Measurements from ENCODE around the gene ETS2.

Gene ETS2

GRCh38 chr21:38814126-38815059 lies 8.7 kb downstream of the ETS2 start:
- H3K4me3 ChIP-seq (ENCODE audit: low read depth, low read length), result no peak overlapping the region
- H3K4me1 ChIP-seq (ENCODE audit: control insufficient read depth, insufficient read depth, low read length), result peaks cover 16% of the 10 kb centered on the region
- H3K9ac ChIP-seq (ENCODE audit: low read depth, low read length), result no peak overlapping the region
- peaks cover 35% of the 10 kb centered on the region for H3K36me3 ChIP-seq (ENCODE audit: control insufficient read depth, insufficient read depth, low read length)
- no peaks in the 10 kb centered on the region for H3K9me3 ChIP-seq (ENCODE audit: control insufficient read depth, insufficient read depth, low read length)
- no peaks in the 10 kb centered on the region for H3K27me3 ChIP-seq (ENCODE audit: control insufficient read depth, insufficient read depth, low read length)

GRCh38 chr21:38815060-38815405 lies 9.3 kb downstream of the ETS2 start:
- Histone ChIP-seq H3K9ac (ENCODE audit: low read depth, low read length) (no peak overlapping the region), H3K36me3 (ENCODE audit: control insufficient read depth, insufficient read depth, low read length) (peaks cover 41% of the 10 kb centered on the region), H3K27me3 (ENCODE audit: control insufficient read depth, insufficient read depth, low read length) (no peaks in the 10 kb centered on the region), H3K9me3 (ENCODE audit: control insufficient read depth, insufficient read depth, low read length) (no peaks in the 10 kb centered on the region), H3K4me3 (ENCODE audit: low read depth, low read length) (no peak overlapping the region), H3K4me1 (ENCODE audit: control insufficient read depth, insufficient read depth, low read length) (peaks cover 12% of the 10 kb centered on the region)

- Histone ChIP-seq H3K9me3 (ENCODE audit: control insufficient read depth, insufficient read depth, low read length) (no peaks in the 10 kb centered on the region), H3K36me3 (ENCODE audit: control insufficient read depth, insufficient read depth, low read length) (peaks cover 54% of the 10 kb centered on the region), H3K27me3 (ENCODE audit: control insufficient read depth, insufficient read depth, low read length) (no peaks in the 10 kb centered on the region), H3K4me3 (ENCODE audit: low read depth, low read length) (no peak overlapping the region), H3K4me1 (ENCODE audit: control insufficient read depth, insufficient read depth, low read length) (no peaks in the 10 kb centered on the region), H3K9ac (ENCODE audit: low read depth, low read length) (no peak overlapping the region)
Observed at GRCh38 chr21:38816400-38816977, 10.8 kb downstream of the ETS2 start.

DNA sequence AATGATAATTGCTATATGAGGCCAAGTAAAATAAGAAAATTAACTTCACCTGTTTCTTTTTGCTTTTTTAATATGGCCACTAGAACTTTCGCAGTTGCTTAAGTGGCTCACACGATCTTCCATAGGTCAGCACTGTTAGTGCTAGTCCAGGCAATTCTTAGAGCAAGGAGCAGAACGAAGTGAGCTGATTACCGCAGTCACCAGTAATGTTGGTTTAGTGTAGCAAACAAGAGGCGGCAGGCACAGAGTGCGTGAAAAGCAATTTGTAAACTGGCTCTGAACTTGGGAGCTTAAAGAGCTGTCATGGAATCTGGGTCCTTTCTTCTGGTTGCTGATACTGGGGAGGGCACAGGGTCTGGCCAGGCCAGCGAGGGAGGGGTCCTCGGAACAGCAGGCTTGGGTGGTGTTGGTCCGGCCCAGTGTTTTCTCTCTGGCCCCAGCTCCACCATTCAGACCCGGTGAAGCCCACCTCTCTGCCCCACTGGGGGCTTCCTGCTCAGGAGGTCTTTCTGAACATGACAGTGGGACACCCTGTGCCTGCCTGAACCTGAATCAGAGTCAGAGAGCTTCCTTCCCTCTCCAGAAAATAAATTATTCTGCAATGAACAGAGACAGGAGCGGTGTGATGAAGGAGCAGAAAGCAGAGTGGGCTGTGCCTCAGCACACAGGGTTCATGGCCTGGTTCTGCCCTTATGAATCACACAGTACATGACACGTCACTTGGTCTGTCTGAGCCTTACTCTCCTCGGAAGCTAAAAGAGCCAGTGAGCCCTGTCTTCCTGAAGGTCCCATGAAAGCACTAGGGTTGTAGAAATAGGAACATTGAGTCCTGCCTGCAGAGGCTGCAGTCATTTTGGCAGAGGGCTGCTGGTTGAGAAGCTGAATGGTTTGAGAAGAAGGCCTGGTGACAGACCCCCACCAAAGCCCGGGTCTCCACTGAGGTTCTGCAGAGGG lies 11.9 kb downstream of the ETS2 start:
- no peaks in the 10 kb centered on the region for H3K9me3 ChIP-seq (ENCODE audit: control insufficient read depth, insufficient read depth, low read length)
- peaks cover 65% of the 10 kb centered on the region for H3K36me3 ChIP-seq (ENCODE audit: control insufficient read depth, insufficient read depth, low read length)
- no peak overlapping the region for H3K9ac ChIP-seq (ENCODE audit: low read depth, low read length)
- no peaks in the 10 kb centered on the region for H3K27me3 ChIP-seq (ENCODE audit: control insufficient read depth, insufficient read depth, low read length)
- no peak overlapping the region for H3K4me3 ChIP-seq (ENCODE audit: low read depth, low read length)
- no peaks in the 10 kb centered on the region for H3K4me1 ChIP-seq (ENCODE audit: control insufficient read depth, insufficient read depth, low read length)

DNA sequence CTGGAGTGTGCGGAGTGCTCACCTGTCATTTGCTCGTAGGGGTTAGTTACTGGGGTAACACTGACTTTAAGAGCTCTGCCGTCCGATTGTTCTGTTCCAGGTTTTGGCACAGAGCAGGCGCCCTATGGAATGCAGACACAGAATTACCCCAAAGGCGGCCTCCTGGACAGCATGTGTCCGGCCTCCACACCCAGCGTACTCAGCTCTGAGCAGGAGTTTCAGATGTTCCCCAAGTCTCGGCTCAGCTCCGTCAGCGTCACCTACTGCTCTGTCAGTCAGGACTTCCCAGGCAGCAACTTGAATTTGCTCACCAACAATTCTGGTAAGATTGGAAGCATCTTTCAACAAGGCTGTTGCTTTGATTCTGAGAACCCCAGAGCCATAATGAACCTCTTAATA lies 12.6 kb downstream of the ETS2 start:
- no peak overlapping the region for H3K4me3 ChIP-seq (ENCODE audit: low read depth, low read length)
- no peaks in the 10 kb centered on the region for H3K27me3 ChIP-seq (ENCODE audit: control insufficient read depth, insufficient read depth, low read length)
- no peak overlapping the region for H3K9ac ChIP-seq (ENCODE audit: low read depth, low read length)
- H3K4me1 ChIP-seq (ENCODE audit: control insufficient read depth, insufficient read depth, low read length), result no peaks in the 10 kb centered on the region
- H3K9me3 ChIP-seq (ENCODE audit: control insufficient read depth, insufficient read depth, low read length), result no peaks in the 10 kb centered on the region
- peaks cover 70% of the 10 kb centered on the region for H3K36me3 ChIP-seq (ENCODE audit: control insufficient read depth, insufficient read depth, low read length)

DNA sequence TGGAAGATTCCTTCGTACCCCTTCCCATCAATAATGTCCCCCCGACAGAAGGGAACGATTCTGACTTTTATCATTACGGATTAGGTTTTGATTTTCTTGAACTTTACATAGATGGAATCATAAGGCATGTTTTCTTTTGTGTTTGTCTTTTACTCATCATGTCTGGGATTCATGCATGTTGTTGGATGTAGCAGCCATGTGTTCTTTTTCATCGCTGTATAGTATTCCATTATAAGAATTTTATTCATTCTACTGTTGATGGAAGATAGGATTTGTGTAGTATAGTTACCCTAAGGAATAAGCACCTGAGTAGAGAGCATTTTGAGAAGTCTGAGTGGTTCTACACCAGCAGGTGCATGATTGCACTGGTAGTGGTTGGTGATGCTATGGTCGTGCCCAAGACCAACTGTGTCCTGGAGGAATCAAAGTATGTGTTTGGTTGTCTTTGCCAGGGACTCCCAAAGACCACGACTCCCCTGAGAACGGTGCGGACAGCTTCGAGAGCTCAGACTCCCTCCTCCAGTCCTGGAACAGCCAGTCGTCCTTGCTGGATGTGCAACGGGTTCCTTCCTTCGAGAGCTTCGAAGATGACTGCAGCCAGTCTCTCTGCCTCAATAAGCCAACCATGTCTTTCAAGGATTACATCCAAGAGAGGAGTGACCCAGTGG lies 13.5 kb downstream of the ETS2 start:
- H3K4me3 ChIP-seq (ENCODE audit: low read depth, low read length), result no peak overlapping the region
- H3K9me3 ChIP-seq (ENCODE audit: control insufficient read depth, insufficient read depth, low read length), result no peaks in the 10 kb centered on the region
- no peaks in the 10 kb centered on the region for H3K27me3 ChIP-seq (ENCODE audit: control insufficient read depth, insufficient read depth, low read length)
- no peaks in the 10 kb centered on the region for H3K4me1 ChIP-seq (ENCODE audit: control insufficient read depth, insufficient read depth, low read length)
- peaks cover 69% of the 10 kb centered on the region for H3K36me3 ChIP-seq (ENCODE audit: control insufficient read depth, insufficient read depth, low read length)
- no peak overlapping the region for H3K9ac ChIP-seq (ENCODE audit: low read depth, low read length)

DNA sequence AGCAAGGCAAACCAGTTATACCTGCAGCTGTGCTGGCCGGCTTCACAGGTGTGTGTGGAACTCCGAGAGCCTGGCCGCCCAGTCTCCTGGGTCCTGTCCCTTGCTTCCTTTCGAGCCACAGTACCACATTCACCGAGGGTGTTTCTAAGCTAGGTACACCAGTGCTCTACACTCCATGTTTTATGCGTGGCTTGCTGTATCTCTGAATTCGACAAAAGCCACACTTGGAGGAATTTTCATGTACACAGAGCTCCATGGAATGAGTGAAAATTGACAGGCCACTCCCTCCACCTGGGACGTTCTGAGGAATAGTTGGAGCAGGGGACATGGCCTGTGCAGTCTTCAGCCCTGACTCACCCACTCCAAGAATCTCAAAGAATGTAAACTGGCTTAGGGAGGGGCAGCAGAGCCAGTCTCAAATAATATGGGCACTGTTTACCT lies 14.0 kb downstream of the ETS2 start:
- Histone ChIP-seq H3K9me3 (ENCODE audit: control insufficient read depth, insufficient read depth, low read length) (no peaks in the 10 kb centered on the region), H3K4me3 (ENCODE audit: low read depth, low read length) (no peak overlapping the region), H3K27me3 (ENCODE audit: control insufficient read depth, insufficient read depth, low read length) (no peaks in the 10 kb centered on the region), H3K4me1 (ENCODE audit: control insufficient read depth, insufficient read depth, low read length) (no peaks in the 10 kb centered on the region), H3K9ac (ENCODE audit: low read depth, low read length) (no peak overlapping the region), H3K36me3 (ENCODE audit: control insufficient read depth, insufficient read depth, low read length) (peaks cover 63% of the 10 kb centered on the region)

DNA sequence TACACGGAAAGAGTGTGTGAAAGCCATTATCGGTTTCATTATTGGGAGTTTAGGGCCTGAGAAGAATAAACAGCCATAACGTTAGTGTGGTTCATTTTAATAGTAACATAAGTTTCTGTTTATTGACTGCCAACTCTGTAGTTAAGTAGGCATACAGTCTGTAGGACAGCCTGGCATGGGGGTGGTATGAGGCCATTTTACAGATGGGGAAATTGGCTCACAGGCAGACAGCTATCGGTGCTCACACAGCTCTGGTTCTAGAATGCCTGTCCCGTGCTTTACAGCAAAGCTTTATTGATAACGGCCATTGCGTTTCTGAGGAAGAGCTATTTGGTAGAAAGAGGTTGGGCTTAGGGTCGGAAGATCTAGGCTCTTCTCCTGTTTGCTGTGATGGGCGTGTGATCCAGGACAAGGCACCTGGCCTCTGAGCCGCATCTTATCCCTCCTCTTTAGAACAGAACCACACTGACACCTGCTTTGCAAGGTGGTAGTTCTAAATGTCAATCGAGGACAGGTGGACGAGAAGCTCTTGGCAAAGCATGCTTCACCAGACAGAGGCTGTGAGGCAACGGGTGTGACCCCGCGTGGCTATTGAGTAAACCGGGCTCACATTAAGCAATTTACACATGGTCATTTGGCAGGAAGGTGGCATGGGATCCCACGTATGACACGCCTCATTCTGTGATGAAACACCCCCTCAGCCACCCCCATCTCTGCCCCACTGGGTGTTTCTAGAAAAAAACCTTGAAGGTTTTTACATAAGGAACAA lies 14.9 kb downstream of the ETS2 start:
- no peaks in the 10 kb centered on the region for H3K4me1 ChIP-seq (ENCODE audit: control insufficient read depth, insufficient read depth, low read length)
- H3K27me3 ChIP-seq (ENCODE audit: control insufficient read depth, insufficient read depth, low read length), result no peaks in the 10 kb centered on the region
- H3K9ac ChIP-seq (ENCODE audit: low read depth, low read length), result no peak overlapping the region
- no peak overlapping the region for H3K4me3 ChIP-seq (ENCODE audit: low read depth, low read length)
- H3K9me3 ChIP-seq (ENCODE audit: control insufficient read depth, insufficient read depth, low read length), result no peaks in the 10 kb centered on the region
- H3K36me3 ChIP-seq (ENCODE audit: control insufficient read depth, insufficient read depth, low read length), result peaks cover 58% of the 10 kb centered on the region

- Histone ChIP-seq H3K4me1 (ENCODE audit: control insufficient read depth, insufficient read depth, low read length) (no peaks in the 10 kb centered on the region), H3K9ac (ENCODE audit: low read depth, low read length) (no peak overlapping the region), H3K4me3 (ENCODE audit: low read depth, low read length) (no peak overlapping the region), H3K27me3 (ENCODE audit: control insufficient read depth, insufficient read depth, low read length) (no peaks in the 10 kb centered on the region), H3K9me3 (ENCODE audit: control insufficient read depth, insufficient read depth, low read length) (no peaks in the 10 kb centered on the region), H3K36me3 (ENCODE audit: control insufficient read depth, insufficient read depth, low read length) (peaks cover 58% of the 10 kb centered on the region)
Observed at GRCh38 chr21:38821248-38821647, 15.5 kb downstream of the ETS2 start.

- Histone ChIP-seq H3K4me1 (ENCODE audit: control insufficient read depth, insufficient read depth, low read length) (no peaks in the 10 kb centered on the region), H3K9me3 (ENCODE audit: control insufficient read depth, insufficient read depth, low read length) (no peaks in the 10 kb centered on the region), H3K4me3 (ENCODE audit: low read depth, low read length) (no peak overlapping the region), H3K27me3 (ENCODE audit: control insufficient read depth, insufficient read depth, low read length) (no peaks in the 10 kb centered on the region), H3K9ac (ENCODE audit: low read depth, low read length) (no peak overlapping the region), H3K36me3 (ENCODE audit: control insufficient read depth, insufficient read depth, low read length) (peaks cover 54% of the 10 kb centered on the region)
Observed at GRCh38 chr21:38821959-38822682, 16.4 kb downstream of the ETS2 start.
